Gastroesophageal sphincter (tissue), 2 donors: ENCODE measurements around the gene INPP5A.

Source experiments
- EP300 ChIP-seq: sonication (generic); formaldehyde crosslinking; IDR thresholded peaks from one replicate; pipeline ENCODE4 v1.6.1; 2017; ENCODE audit warnings: antibody characterized with exemption, mild to moderate bottlenecking
- POLR2AphosphoS5 ChIP-seq: sonication (generic); formaldehyde crosslinking; IDR thresholded peaks from one replicate; pipeline ENCODE4 v1.6.1; 2017; ENCODE audit warnings: antibody characterized with exemption

- no peak for TF ChIP-seq POLR2AphosphoS5
- no peak for TF ChIP-seq EP300
These were observed 20.3 kb downstream of the INPP5A start for GRCh38 chr10:132557696-132558515.
